Stimulated activated CD4-positive, alpha-beta T cell treated with anti-CD3 and anti-CD28 coated beads, TNF-alpha, amount 100 ng/mL, for 24 hours (primary cell): ENCODE data around the gene CARM1.

ENCODE experiments used
- DNase-seq, 3 experiments: peaks; one replicate each; pipeline ENCODE4 v3.0.0-alpha.2; 2020; ENCODE audit warnings: low read depth in 3 of 3

CARM1 gene

DNA sequence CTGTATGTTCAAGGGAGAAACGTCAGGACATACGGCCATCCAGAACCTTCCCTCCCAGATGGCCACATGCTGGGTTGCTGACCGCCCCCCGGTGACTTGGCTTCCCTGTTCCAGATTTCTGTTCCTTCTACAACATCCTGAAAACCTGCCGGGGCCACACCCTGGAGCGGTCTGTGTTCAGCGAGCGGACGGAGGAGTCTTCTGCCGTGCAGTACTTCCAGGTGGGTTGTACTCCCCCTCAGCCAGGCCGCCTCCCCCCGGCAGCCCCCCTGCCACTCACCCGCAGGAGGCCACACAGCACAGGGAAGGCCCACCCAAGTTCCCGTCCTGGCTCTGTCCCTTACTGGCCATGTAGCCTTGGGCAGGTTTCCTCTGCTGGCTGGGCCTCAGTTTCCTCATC is 36.6 kb downstream of the CARM1 start:
- DNase-seq = no peak

- DNase-seq = no peak
These were observed 37.1 kb downstream of the CARM1 start for GRCh38 chr19:10908380-10908960.

GRCh38 chr19:10911579-10912363 is 40.4 kb downstream of the CARM1 start:
- no peak for DNase-seq

DNA sequence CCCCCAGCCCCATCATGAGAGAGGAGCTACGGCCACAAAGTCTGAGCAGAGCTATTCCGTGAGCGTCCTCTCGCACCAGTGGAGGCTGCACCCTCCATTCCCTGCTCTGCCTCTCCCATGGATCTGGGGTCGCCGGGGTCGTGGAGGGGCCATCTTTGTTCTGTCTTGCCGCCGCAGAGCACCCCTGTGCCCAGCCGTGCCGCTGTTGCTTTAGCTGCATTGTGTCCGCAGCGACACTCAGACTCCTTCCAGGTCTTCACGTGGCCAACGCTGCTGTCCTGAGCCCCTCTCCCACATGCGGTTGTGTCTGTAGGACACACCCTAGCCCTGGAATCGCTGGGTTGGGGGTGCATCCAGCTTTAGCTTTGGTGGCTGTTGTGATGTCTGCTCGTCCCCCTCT is 41.3 kb downstream of the CARM1 start:
- DNase-seq = no peak

DNA sequence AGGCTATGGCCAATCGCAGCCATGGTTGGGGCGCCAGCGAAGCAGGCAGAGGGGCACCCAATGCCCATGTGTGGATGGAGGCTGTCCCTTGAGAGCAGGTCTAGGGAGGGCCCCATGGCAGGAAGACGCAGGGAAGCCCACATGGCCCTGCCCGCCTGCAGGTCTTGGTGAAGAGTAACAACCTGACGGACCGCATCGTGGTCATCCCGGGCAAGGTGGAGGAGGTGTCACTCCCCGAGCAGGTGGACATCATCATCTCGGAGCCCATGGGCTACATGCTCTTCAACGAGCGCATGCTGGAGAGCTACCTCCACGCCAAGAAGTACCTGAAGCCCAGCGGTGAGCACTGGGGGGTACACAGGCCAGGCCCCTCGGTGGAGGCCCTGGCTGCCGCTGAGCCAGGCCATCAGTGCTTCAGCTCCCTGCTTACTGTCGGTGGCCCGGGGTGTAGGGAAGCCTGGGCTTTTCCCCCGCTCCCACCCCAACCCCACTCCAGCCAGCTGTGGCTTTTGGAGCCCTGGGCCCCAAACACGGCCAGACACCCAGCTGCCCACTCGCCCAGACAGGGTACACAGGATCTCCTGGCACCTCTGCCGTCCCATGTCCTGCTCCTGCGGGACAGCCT is 42.5 kb downstream of the CARM1 start:
- no peak for DNase-seq

- DNase-seq = no peak
These were observed 44.1 kb downstream of the CARM1 start for GRCh38 chr19:10915130-10916091.

DNA sequence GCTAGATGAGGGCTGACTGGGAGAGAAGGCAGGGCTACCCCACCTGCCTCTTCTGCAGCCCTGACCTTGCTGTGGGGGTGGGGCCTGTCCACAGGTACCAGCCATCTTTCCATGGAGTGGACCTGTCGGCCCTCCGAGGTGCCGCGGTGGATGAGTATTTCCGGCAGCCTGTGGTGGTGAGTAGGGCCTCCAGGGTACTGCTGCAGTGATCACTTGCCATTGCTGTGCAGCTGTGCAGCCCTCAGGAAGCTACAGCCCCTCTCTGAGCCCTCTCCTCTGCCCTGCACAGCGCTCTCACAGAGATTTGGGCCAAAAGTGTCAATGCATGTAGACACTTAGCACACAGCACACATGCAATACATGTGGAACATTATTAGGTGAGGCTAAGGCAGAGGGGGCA is 45.2 kb downstream of the CARM1 start:
- DNase-seq = no peak

DNA sequence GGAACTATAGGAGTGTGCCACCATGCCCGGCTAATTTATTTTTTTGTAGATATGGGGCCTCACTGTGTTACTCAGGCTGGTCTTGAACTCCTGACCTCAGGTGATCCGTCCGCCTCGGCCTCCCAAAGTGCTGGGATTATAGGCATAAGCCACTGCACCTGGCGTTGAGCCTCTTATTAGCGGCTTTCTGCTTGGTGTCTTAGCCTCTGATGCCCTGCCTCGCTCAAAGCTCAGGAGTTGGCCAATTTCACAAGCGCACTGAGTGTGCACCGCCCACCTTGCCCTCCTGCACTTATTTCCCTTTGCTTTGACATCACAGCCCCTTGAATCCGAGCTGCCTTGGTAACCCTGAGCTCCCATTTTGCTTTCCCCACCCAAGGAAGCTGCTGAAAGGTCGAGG is 47.0 kb downstream of the CARM1 start:
- DNase-seq = no peak

DNA sequence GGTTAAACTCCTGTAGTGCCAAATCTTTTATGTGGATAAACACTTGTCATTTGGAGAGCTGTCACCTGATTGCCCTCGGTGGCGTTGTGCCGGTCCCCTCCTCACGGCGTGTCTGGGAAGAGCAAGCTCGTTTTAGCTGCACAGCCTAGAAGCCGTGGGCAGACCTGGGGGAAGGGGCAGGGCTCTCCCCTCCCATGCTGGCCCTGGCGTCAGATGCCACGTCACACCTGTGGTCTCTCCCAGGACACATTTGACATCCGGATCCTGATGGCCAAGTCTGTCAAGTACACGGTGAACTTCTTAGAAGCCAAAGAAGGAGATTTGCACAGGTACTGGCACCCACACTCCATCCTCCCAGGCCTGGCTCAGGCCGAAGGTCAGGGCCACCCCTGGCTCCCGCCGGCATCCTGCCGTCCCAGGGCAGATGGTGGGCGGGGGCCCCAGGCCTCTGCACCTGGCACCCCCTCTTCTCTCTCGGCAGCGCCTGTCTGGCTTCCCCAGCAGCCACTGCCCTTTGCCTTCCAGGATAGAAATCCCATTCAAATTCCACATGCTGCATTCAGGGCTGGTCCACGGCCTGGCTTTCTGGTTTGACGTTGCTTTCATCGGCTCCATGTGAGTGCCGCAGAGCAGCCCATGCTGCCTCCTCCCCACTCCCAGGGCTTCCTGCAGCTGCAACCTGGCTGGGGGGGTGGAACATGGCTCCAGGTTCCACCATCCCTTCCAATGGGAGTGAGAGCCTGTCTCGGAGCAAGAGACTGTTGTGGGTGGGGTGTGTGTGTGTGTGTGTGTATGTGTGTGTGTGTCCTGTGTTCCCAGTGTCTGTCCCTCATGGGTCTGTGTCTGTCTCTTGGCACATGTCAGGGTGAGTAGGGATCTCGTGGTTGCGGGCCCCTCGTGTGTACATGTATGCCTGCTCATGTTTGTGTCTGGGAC is 48.3 kb downstream of the CARM1 start:
- DNase-seq = no peak

DNA sequence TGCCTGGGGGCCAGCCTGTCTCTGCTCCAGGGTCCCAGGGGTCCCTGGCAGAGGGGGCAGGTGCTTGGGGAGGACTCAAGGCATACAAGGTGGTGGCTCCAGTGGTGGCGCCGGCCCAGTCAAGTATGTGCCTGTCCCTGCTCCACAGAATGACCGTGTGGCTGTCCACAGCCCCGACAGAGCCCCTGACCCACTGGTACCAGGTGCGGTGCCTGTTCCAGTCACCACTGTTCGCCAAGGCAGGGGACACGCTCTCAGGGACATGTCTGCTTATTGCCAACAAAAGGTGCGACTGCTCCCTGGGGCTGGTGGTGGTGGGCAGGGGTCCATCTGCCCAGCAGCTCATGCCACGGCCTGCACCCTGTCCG is 48.9 kb downstream of the CARM1 start:
- no peak for DNase-seq

- no peak for DNase-seq
These were observed 49.4 kb downstream of the CARM1 start for GRCh38 chr19:10920781-10921180.

DNA sequence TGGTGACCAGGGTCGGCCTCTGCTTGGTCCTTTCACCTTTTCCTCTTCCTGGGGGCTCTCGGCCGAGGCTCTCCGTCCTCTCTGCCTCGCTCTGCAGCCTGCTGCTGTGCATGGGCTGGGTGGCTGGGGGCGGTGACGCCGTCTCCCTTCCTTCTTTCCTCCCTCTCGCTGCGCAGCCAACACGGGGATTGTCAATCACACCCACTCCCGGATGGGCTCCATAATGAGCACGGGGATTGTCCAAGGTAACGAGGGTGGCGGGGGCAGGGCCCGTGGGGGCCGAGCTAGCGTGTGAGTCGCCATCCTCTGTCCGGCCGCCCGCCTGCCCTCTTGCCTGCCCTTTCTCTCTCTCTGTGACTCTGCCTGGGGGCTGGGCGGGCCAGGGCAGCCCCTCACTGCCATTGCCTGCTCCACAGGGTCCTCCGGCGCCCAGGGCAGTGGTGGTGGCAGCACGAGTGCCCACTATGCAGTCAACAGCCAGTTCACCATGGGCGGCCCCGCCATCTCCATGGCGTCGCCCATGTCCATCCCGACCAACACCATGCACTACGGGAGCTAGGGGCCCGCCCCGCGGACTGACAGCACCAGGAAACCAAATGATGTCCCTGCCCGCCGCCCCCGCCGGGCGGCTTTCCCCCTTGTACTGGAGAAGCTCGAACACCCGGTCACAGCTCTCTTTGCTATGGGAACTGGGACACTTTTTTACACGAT is 50.0 kb downstream of the CARM1 start:
- DNase-seq = no peak

- no peak for DNase-seq
These were observed 50.7 kb downstream of the CARM1 start for GRCh38 chr19:10921910-10922637.

DNA sequence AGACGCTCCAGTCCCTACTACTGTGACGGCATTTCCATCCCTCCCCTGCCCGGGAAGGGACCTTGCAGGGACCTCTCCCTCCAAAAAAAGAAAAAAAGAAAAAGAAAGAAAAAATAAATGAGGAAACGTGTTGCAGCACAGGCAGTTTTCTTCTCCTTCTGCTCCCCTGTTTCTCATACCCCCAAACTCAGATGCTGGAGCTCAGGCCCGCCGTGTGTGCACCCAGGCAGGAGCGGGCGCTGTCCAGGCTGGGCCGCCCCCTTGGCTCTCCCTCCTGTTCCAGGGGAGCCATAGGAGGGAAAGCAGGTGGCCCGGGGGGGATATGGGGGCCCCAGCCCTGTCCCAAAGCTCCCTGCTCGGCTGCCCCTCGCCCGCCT is 51.3 kb downstream of the CARM1 start:
- DNase-seq = no peak

- no peak for DNase-seq
These were observed 52.1 kb downstream of the CARM1 start for GRCh38 chr19:10923260-10924112.

GRCh38 chr19:10924597-10924996 is 53.2 kb downstream of the CARM1 start:
- DNase-seq = no peak

DNA sequence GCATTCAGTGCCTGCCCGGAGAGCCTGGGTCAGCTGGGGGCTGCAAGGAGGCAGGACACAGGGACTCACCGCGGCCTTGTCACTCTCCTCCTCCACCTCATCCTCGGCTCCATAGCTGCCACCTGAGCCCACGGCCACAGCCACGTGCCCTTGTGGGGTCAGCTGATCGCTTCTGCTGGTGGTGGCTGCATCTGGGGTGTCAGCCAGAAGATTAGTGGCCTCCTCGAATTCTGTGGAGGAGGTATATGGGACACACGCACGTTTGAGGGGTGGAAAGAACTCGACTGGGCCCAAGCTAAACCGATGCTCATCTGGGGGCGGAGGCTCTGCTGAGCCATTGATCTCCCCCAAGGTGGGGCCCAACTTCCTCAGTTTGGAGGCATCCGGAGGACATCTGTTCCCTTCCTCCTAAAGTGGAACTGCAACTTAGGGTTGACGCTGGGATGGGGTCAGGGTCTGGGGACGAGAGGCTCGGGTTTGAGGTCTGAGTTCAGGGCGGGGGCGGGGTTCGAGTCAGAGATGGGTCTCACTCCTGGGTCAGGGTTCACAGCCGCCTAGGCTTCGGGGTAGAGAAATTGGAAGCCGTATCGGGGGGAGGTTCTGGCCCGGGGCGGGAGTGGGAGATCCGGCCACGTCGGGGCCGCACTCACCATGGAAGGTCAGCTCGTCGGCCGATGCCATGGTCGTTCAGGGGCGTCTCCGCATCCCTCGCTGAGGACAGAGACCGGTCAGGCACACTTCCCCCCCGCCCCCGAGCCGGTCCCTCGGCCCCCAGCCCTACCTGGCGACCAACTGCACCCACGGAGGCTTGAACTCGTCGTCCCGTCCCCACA is 56.6 kb downstream of the CARM1 start:
- DNase-seq = no peak
